HG03060 (cell line): ENCODE data around the gene KLRF1.
"Not testable (repeated sequence)": the region's sequence is repeated elsewhere in the genome, so short reads cannot be mapped to it uniquely, and the experiment has no call there.

Experiments used
- ATAC-seq: cut with Tn5 transposase; IDR thresholded peaks from one replicate; pipeline ENCODE4 v1.9.1; 2021; ENCODE audit warnings: low read depth, moderate number of reproducible peaks; ENCODE audit not compliant: unreplicated experiment

The KLRF1 gene

DNA sequence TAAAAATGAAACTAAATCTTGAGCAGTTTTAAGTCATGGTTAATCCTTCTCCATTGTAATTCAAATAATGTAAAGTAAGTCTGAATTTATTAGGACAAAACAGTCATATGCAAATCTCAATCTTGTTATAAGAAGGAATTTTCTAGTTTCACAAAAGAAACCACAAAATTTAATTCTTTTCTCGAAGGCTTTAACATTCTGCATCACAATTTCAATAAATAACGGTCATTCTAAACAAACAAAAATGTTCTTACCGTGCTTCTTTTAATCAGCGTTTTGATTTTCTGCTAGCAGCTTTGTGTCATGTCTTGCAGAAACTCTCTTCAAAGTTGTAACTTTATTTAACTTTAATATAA is 41.6 kb downstream of the KLRF1 start:
- no peak for ATAC-seq

DNA sequence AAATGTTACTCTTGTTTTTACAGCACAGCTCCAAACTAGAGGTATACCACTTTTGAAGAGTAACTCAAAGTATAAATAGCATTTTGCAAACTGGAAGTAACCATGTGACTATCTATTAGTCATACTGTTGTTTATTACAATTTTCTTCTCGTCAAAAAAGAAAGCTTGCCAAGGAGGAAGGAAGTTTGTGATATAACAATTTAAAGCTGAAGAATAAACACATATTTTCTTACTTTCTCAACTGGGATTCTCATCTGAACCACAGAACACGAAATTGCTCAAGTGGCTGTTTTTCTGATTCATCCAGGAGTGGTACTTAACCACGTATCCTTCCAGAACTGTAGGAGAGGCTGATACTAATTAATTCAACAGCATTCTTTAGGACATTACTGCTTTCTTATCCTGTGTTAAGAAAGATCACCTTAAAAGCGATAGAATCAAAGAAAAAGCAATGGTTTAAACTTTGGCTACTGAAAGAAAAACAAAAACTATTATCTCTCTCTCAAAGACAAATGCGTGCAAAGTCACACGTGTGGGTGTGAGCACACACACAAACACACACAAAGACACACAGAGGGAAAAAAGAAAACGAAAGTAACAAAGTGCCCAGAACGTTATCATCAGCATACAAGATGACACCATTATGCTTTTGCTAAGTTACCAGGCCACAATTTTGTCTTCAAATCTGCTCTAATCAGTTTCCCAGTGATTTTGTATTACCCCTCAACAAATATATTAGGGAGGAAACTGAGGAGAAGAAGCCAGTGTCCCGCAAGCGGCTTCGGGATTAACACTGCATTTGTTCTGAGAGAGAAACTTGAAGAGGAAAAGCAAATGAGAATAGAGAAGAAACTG is 42.3 kb downstream of the KLRF1 start, which contains the start of gene CLEC2B:
CLEC2B (minus strand) TSS at position 48 of the 855 bp plus-strand sequence.
- ATAC-seq = no peak

GRCh38 chr12:9870286-9870866 is 43.1 kb downstream of the KLRF1 start:
- ATAC-seq = no peak

- no peak for ATAC-seq
Measured at GRCh38 chr12:9872162-9872561, 44.9 kb downstream of the KLRF1 start.

DNA sequence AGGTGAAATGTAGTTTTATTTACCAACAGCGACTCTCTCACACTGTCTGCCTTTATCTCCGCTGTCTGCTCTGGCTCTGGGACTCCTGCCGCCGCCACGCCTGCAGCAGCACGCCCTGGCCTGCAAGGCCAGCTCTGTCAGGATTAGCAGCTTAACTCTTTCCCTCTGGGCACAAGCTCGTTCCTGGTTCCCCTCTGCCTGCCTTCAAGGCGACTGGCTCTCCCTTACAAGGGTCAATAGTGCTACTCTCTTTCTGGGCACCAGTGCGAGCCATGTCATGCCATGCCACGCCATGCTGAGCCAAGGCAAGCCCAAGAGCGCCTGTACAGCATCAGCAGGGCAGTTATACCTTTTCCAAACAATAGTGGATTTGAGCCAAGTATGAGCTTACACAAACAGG is 45.5 kb downstream of the KLRF1 start:
- no peak for ATAC-seq

DNA sequence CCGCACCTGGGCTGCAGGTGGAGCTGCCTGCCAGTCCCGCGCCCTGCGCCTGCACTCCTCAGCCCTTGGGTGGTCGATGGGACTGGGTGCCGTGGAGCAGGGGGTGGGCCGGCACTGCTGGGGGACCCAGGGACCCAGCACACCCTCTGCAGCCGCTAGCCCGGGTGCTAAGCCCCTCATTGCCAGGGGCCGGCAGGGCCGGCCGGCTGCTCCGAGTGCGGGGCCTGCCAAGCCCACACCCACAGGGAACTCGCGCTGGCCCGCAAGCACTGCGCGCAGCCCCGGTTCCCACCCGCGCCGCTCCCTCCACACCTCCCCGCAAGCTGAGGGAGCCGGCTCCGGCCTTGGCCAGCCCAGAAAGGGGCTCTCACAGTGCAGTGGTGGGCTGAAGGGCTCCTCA is 48.8 kb downstream of the KLRF1 start:
- not testable (repeated sequence) for ATAC-seq

DNA sequence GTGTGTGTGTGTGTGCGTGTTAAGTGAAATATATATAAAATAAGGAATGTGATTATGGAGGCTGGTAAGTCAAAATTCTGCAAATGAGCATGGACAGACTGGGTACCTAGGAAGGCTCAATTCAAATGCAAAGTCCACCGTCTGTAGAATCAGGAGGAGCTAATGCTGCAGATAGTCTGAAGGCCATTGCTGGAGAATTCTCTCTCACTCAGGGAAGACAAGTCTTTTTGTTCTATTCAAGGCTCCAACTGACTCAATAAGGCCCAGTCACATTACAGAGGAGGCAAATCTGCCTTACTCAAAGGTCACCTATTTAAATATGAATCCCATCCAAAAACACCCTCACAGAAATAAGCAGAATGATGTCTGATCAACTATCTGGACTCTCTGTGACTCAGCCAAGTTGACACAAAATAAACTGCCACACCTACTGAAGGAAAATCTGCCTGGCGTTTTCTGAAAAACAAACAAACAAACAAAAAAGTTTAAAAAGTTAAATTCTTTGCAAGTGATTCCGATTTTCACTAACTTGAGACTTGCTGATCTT is 53.3 kb downstream of the KLRF1 start:
- ATAC-seq = no peak

DNA sequence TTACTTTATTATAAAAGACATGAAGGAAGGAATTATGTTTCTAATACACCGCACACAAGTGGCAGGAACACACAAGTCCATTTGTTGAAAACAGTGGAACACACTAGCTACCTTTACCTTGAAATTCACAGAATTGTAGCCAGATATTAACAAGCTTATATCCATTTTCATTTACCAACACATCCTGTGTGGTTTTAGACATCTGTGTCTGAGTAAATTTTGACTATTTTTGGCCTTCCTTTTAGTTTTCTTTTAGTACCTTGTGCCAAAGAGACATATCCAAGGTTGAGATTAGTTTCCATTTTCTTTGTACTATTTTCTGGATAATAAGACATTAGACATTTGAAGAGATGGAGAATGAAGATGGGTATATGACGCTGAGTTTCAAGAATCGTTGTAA is 54.0 kb downstream of the KLRF1 start, which contains the start of gene KLRF2:
KLRF2 (plus strand) TSS at position 244 of the 400 bp plus-strand sequence; CDS start at position 351, 107 bp downstream.
- no peak for ATAC-seq

- no peak for ATAC-seq
Measured at GRCh38 chr12:9881988-9882387, 54.7 kb downstream of the KLRF1 start.

GRCh38 chr12:9883175-9883574 is 55.9 kb downstream of the KLRF1 start:
- no peak for ATAC-seq

DNA sequence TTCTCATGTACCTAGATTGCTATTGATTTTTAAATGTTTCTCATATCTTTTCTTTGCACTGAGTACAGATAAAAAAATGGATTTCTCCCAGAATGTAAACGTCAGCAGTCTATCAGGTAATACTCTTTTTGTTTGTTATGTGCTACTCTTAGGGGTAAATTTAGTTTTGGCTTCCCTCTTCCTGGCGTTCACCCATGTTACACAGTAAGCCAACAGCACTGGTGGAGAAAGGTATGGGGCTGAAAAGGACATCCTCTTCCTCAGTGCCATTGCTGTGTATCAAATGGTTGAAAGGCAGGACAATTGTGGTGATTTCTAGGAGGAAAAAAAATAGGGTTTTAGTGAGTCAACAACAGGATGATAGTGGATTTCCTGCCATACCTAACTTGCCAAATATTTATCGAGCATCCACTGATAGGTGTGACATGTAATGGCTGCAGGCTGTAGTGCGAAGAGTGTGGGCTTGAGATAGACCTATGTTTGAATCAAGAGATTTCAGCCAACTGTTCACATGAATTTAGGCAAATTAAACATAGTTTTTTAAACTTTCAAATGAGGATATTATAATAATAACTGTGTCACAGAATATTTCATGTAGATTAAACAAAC is 61.5 kb downstream of the KLRF1 start:
- no peak for ATAC-seq
